Activated CD8-positive, alpha-beta T cell treated with anti-CD3 and anti-CD28 coated beads for 36 hours (primary cell): ENCODE measurements around the gene ANXA8L1. TPM values are rescaled to one million over a fixed set of nuclear protein-coding genes. Genes with fewer than 3 reads are reported as not detected.
"Not testable (repeated sequence)": the region's sequence is repeated elsewhere in the genome, so short reads cannot be mapped to it uniquely, and the experiment has no call there.

Experiments
- ATAC-seq: fragments of 200-7000 bp; cut with Tn5 transposase; one replicate; pipeline ENCODE4 v1.10.0; 2021; ENCODE audit warnings: mild to moderate bottlenecking, moderate library complexity
- CTCF ChIA-PET: fragments of 350-600 bp; sonication (Branson Sonifier 250); formaldehyde crosslinking; loops from one replicate; lab custom pipeline; 2021; ENCODE audit warnings: antibody characterized with exemption; lab: Charles Lee
- POLR2A ChIA-PET: fragments of 350-600 bp; sonication (Branson Sonifier 250); formaldehyde crosslinking; loops from one replicate; lab custom pipeline; 2021; ENCODE audit warnings: antibody characterized with exemption; lab: Charles Lee
- DNase-seq: peaks from one replicate; pipeline ENCODE4 v3.0.0-alpha.2; 2020
- H3K27ac Mint-ChIP-seq: one replicate; pipeline ENCODE4 v1.8.0; 2021; ENCODE audit warnings: mild to moderate bottlenecking, mixed read lengths
- H3K27me3 Mint-ChIP-seq: one replicate; pipeline ENCODE4 v1.8.0; 2021; ENCODE audit warnings: mixed read lengths
- H3K36me3 Mint-ChIP-seq: one replicate; pipeline ENCODE4 v1.8.0; 2021; ENCODE audit warnings: low read depth, mixed read lengths
- H3K4me1 Mint-ChIP-seq: one replicate; pipeline ENCODE4 v1.8.0; 2021; ENCODE audit warnings: low read depth, mixed read lengths
- H3K4me3 Mint-ChIP-seq: one replicate; pipeline ENCODE4 v1.8.0; 2021; ENCODE audit warnings: mild to moderate bottlenecking, moderate library complexity, mixed read lengths
- H3K9me3 Mint-ChIP-seq: one replicate; pipeline ENCODE4 v1.8.0; 2021; ENCODE audit warnings: mixed read lengths
- intact Hi-C: fragments of 100-400 bp; cut with micrococcal nuclease; formaldehyde crosslinking; loops from one replicate; pipeline ENCODE4 v1.10.0; 2022
- total RNA-seq, 2 experiments: library from RNA; stranded (reverse); gene quantifications; one replicate each; pipeline ENCODE4 v1.2.3, GENCODE V29; 2021
- TF ChIP-seq, protein P1 (sequence below): fragments of 200-600 bp; IDR thresholded peaks from one replicate; pipeline ENCODE4 v1.8.0; 2022; ENCODE audit warnings: antibody characterized with exemption, mild to moderate bottlenecking

Gene ANXA8L1, protein sequence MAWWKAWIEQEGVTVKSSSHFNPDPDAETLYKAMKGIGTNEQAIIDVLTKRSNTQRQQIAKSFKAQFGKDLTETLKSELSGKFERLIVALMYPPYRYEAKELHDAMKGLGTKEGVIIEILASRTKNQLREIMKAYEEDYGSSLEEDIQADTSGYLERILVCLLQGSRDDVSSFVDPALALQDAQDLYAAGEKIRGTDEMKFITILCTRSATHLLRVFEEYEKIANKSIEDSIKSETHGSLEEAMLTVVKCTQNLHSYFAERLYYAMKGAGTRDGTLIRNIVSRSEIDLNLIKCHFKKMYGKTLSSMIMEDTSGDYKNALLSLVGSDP
- total RNA-seq, result not detected

DNA sequence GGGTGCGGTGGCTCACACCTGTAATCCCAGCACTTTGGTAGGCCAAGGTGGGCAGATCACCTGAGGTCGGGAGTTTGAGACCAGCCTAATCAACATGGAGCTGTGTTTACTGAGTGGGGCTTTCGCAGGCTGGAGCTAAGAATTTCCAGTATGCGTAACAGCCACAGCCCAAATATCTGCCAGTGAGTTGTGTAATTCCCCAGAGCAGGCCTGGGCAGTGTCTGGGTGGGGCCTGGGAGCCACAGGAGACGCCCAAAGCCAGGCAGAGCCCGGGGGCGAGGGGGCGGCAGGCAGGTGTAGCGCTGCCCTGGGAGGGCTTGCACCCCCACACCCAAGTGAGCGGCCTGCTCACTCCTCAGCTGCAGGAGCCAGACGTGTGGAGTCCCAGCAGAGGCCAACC is at the start of gene ANXA8L1:
Gene ANXA8L1 (plus strand): TSS at position 371 of the 400 bp plus-strand sequence. CDS start 76 bp downstream, outside the sequence.
- H3K4me1 Mint-ChIP-seq, H3K27me3 Mint-ChIP-seq, DNase-seq, H3K36me3 Mint-ChIP-seq, ATAC-seq, H3K4me3 Mint-ChIP-seq, POLR2A ChIA-PET, CTCF ChIA-PET, H3K27ac Mint-ChIP-seq, intact Hi-C loops, H3K9me3 Mint-ChIP-seq: not testable (repeated sequence)

GRCh38 chr10:46326066-46326465 is 49.5 kb upstream of the ANXA8L1 start:
- POLR2A ChIA-PET, result no interaction called here
- DNase-seq (no peak), ATAC-seq (no peak)
- TF ChIP-seq, protein P1, sequence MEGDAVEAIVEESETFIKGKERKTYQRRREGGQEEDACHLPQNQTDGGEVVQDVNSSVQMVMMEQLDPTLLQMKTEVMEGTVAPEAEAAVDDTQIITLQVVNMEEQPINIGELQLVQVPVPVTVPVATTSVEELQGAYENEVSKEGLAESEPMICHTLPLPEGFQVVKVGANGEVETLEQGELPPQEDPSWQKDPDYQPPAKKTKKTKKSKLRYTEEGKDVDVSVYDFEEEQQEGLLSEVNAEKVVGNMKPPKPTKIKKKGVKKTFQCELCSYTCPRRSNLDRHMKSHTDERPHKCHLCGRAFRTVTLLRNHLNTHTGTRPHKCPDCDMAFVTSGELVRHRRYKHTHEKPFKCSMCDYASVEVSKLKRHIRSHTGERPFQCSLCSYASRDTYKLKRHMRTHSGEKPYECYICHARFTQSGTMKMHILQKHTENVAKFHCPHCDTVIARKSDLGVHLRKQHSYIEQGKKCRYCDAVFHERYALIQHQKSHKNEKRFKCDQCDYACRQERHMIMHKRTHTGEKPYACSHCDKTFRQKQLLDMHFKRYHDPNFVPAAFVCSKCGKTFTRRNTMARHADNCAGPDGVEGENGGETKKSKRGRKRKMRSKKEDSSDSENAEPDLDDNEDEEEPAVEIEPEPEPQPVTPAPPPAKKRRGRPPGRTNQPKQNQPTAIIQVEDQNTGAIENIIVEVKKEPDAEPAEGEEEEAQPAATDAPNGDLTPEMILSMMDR, result no peak
- Mint-ChIP-seq H3K4me3 (no peak overlapping the region), H3K4me1 (no peaks in the 10 kb centered on the region), H3K36me3 (no peaks in the 10 kb centered on the region), H3K27ac (no peak overlapping the region), H3K9me3 (no peaks in the 10 kb centered on the region), H3K27me3 (no peaks in the 10 kb centered on the region)
- CTCF ChIA-PET, result interaction anchor here (0.6 to 1.1 kb wide), 2 partner anchors 71 to 99 kb away, joined by 3 read pairs; no protein-coding TSS in a partner anchor
- intact Hi-C loops, result no loop called here

DNA sequence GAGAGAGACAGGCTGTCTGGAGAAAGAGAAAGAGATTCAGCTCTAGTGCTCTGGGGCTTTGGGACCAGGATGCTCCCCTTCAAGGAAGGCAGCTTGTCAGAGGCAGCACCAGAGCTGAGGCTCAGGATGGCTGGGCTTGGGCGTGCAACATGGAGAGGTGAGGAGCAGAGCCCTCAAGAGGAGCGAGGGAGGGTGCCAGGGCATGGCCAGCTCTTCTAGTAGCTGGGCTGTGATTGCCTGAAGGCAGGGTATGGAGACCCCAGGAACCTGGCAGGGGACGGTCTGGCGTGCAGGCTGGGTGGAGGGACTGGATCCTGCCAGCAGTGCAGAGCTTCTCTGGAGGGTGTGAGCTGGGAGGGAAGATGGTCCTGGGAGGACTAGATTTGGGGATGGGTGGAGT is 48.6 kb upstream of the ANXA8L1 start:
- no peaks in the 10 kb centered on the region for H3K36me3 Mint-ChIP-seq
- H3K27ac Mint-ChIP-seq, result no peak overlapping the region
- DNase-seq (no peak), ATAC-seq (no peak)
- no peaks in the 10 kb centered on the region for H3K4me1 Mint-ChIP-seq
- intact Hi-C loops, result no loop called here
- ChIA-PET POLR2A (no interaction called here), CTCF (no interaction called here)
- TF ChIP-seq, protein P1, result no peak
- no peaks in the 10 kb centered on the region for H3K9me3 Mint-ChIP-seq
- no peaks in the 10 kb centered on the region for H3K27me3 Mint-ChIP-seq
- no peak overlapping the region for H3K4me3 Mint-ChIP-seq

- Mint-ChIP-seq H3K36me3 (no peaks in the 10 kb centered on the region), H3K27me3 (no peaks in the 10 kb centered on the region), H3K9me3 (no peaks in the 10 kb centered on the region), H3K27ac (no peak overlapping the region), H3K4me3 (no peak overlapping the region), H3K4me1 (no peaks in the 10 kb centered on the region)
- ChIA-PET POLR2A (no interaction called here), CTCF (no interaction called here)
- TF ChIP-seq, protein P1, result no peak
- intact Hi-C loops, result no loop called here
- DNase-seq, result no peak
- ATAC-seq, result no peak
Observed at GRCh38 chr10:46327685-46328084, 47.9 kb upstream of the ANXA8L1 start.

- intact Hi-C loops, result no loop called here
- POLR2A ChIA-PET, result no interaction called here
- H3K4me3 Mint-ChIP-seq, result no peak overlapping the region
- ATAC-seq (no peak), DNase-seq (no peak)
- TF ChIP-seq, protein P1, result no peak
- CTCF ChIA-PET, result no interaction called here
- H3K4me1 Mint-ChIP-seq, result no peaks in the 10 kb centered on the region
- no peaks in the 10 kb centered on the region for H3K9me3 Mint-ChIP-seq
- no peaks in the 10 kb centered on the region for H3K36me3 Mint-ChIP-seq
- no peak overlapping the region for H3K27ac Mint-ChIP-seq
- no peaks in the 10 kb centered on the region for H3K27me3 Mint-ChIP-seq
Observed at GRCh38 chr10:46328853-46329689, 46.5 kb upstream of the ANXA8L1 start.
